C4-2B (cell line): ENCODE data around the gene NFIA.

Experiments used
- ZFX ChIP-seq: fragments of 450-650 bp; IDR thresholded peaks from 2 replicates; pipeline ENCODE4 v1.6.1; 2017
- TF ChIP-seq, protein P1 (sequence below): fragments of 450-650 bp; conservative IDR thresholded peaks from 2 replicates; pipeline ENCODE4 v1.5.1; 2017; ENCODE audit warnings: mild to moderate bottlenecking

DNA sequence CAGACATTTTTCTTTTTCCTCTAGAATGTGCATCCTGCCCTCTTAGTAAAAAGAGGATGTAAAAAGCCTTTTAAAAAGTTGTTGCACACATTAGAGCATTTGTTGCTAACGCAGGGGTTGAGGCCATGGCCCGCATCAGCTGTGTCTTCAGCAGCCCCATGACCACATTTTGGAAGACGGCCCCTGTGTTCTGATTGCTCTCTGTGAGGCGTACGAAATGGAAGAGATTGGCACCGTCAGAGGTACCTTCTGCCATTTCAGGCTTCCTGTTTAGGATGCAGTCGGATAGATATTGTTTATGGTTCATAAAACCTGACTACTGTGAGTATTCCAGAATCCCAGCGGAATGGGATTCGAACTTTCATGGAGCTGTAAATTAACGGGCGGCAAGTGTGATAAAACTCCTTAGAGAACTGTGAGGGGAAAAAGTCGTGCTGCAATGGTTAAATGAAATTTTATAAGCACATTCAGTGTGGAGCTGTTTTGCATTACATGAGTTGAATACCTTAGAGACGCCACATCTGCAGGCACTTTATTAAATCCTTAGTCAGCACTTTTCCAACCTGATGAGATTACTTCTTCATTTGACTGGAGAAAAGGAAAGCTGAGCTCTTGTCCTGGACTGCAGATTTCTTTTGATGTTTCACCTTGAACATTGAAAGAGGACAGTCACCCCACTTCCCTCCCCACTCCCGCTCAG lies 368.7 kb downstream of the NFIA start:
- TF ChIP-seq, protein P1, sequence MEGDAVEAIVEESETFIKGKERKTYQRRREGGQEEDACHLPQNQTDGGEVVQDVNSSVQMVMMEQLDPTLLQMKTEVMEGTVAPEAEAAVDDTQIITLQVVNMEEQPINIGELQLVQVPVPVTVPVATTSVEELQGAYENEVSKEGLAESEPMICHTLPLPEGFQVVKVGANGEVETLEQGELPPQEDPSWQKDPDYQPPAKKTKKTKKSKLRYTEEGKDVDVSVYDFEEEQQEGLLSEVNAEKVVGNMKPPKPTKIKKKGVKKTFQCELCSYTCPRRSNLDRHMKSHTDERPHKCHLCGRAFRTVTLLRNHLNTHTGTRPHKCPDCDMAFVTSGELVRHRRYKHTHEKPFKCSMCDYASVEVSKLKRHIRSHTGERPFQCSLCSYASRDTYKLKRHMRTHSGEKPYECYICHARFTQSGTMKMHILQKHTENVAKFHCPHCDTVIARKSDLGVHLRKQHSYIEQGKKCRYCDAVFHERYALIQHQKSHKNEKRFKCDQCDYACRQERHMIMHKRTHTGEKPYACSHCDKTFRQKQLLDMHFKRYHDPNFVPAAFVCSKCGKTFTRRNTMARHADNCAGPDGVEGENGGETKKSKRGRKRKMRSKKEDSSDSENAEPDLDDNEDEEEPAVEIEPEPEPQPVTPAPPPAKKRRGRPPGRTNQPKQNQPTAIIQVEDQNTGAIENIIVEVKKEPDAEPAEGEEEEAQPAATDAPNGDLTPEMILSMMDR = no peak
- no peak for TF ChIP-seq ZFX
